C4-2B (cell line): ENCODE measurements around the gene MATN1.

ENCODE experiments used
- ZFX ChIP-seq: fragments of 450-650 bp; IDR thresholded peaks from 2 replicates; pipeline ENCODE4 v1.6.1; 2017
- TF ChIP-seq, protein P1 (sequence below): fragments of 450-650 bp; conservative IDR thresholded peaks from 2 replicates; pipeline ENCODE4 v1.5.1; 2017; ENCODE audit warnings: mild to moderate bottlenecking

DNA sequence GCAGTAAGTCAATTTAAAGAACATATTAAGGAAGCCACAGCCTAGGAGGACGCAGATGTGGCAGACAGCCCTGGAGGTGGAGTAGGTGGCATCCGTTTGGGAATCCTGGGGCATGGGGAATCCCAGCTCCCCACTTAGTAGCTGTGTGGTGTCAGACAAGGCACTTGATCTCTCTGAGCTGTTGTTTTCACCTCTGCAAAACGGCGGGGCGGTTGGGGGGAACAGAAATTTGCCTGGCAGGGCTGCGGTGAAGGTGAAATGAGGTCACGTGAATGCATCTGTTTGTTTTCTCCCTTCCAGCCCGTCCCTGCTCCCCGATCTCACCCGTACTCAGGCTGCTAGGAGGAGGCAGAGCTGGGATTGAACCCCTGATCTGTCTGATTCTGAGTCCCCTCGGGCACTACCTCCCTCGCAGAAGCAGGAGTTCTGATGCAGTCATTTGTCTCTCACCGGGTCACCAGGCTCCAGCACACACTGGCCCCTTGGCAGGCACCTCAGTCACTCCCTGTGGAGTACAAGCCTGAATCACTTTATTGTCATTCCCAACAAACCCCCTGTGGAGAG, 36.4 kb upstream of the MATN1 start:
- TF ChIP-seq, protein P1, sequence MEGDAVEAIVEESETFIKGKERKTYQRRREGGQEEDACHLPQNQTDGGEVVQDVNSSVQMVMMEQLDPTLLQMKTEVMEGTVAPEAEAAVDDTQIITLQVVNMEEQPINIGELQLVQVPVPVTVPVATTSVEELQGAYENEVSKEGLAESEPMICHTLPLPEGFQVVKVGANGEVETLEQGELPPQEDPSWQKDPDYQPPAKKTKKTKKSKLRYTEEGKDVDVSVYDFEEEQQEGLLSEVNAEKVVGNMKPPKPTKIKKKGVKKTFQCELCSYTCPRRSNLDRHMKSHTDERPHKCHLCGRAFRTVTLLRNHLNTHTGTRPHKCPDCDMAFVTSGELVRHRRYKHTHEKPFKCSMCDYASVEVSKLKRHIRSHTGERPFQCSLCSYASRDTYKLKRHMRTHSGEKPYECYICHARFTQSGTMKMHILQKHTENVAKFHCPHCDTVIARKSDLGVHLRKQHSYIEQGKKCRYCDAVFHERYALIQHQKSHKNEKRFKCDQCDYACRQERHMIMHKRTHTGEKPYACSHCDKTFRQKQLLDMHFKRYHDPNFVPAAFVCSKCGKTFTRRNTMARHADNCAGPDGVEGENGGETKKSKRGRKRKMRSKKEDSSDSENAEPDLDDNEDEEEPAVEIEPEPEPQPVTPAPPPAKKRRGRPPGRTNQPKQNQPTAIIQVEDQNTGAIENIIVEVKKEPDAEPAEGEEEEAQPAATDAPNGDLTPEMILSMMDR: no peak
- no peak for TF ChIP-seq ZFX
